Activated T-cell treated with anti-CD3 and anti-CD28 coated beads for 4 hours (primary cell): Measurements from ENCODE around the gene ERMP1.
"Not testable (repeated sequence)": the region's sequence is repeated elsewhere in the genome, so short reads cannot be mapped to it uniquely, and the experiment has no call there.

ENCODE experiments used
- DNase-seq: peaks from one replicate; pipeline ENCODE4 v3.0.0-alpha.2; 2020

Gene ERMP1

DNA sequence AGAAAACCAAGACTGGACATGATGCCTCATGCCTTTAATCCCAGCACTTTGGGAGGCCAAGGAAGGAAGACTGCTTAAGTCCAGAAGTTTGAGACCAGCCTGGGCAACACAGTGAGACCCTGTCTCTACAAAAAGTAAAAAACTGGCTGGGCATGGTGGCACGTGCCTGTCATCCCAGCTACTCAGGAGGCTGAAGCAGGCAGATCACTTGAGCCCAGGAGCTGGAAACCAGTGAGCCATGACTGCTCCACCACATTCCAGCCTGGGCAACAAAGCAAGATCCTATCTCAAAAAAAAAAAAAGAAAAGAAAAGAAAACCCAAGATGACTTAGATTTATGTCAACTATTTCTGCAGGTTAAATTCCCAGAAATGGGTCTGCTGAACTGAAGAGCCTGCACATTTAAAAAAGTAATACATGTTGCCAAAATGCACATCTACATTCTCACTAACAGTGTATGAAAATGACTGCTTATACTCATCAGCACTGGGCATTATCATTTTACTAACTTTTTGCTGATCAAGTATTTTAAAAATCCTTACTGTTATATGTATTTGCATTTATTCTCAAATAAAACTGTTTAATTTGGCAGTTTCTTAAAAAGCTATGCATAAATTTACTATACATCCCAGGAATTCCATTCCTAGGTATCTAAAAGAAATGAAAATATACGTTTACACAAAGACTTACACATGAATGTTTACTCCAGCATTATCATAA, 14.3 kb downstream of the ERMP1 start:
- DNase-seq: no peak

DNA sequence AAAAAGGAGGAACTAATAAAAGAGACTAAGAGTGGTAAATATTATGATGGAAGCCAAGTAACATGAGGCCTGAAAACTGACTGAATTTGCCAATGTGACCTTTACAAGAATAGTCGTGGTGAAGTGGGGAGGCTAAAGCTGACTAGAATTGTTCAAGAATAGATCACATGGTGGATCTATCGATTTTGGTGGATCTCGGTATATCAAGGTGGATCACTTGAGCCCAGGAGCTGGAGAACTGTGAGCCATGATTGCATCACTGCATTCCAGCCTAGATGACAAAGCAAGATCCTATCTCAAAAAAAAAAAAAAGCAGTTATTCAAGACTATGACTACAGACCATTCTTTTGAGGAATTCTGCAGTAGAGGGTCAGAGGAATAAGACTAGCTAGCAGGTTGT, 15.1 kb downstream of the ERMP1 start:
- DNase-seq: no peak

DNA sequence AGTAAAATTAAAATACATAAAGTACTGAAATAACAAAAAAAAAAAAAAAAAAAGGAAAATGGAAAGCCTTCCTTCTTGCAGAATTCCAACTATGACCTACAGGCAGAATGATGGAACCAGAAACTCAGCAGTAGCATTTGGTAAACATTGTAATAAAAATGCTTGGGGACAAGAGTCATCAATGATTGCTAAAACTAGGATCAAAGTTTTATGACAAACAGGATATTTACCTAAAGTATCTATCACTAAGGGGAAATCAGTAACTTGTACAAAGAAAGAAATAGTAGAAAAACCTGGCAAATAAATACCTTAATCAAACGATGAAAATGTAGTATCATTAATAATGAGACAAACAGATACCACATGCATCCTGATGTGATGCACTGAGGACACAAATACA, 17.5 kb downstream of the ERMP1 start:
- DNase-seq: no peak

DNA sequence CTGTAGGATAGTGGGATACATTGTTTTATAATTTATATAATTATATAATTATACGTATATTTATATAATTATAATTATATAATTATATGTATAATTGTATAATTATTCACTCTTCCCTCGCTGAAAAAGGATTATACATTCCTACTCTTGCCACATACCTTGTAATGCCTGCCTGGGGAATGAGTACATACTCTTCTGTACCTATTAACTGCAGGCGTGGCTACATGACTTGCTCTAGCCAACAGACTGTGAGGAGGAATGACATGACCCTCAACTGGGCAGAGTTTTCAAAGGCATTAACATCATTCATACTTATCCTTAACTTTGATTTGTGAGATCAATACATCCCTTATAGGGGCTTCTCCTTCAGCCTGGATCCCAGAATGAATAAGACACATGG, 19.1 kb downstream of the ERMP1 start:
- no peak for DNase-seq

DNA sequence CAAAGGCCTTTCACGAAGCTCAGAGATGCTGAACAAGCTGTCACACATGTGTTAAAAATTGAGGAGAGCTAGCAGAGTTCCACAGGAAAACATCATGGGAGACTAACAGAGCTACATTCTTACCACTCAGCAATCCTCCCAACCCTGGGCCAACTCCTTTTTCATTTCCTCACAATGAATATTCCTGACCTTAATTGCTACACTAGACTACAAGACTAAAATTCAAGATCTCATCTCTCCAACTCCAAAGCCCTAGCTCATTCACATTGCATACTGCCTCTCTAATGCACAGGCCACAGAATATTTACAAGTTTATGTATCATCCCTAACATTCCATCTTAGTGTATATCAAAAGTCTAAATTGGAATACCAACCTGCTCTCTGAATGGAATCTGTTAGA, 21.2 kb downstream of the ERMP1 start:
- DNase-seq: no peak

DNA sequence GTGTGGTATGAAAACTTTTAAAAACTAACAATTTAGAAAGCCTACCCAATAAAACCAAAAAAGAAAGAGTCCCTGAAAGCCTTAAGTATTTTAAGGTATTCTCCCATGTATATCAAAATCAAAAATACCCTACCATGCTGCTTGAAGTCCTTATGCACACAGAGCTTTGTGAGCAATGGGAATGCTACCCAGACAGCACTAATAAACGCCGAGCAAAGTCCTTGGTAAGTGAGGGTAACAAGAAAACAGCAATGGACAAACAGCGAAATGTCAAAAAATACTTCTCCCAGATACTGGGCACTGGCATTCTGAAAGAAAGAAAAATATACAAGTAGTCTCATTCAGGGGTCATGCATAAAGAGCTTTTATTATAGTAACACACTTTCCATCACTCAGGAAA, 27.4 kb downstream of the ERMP1 start:
- DNase-seq: no peak

DNA sequence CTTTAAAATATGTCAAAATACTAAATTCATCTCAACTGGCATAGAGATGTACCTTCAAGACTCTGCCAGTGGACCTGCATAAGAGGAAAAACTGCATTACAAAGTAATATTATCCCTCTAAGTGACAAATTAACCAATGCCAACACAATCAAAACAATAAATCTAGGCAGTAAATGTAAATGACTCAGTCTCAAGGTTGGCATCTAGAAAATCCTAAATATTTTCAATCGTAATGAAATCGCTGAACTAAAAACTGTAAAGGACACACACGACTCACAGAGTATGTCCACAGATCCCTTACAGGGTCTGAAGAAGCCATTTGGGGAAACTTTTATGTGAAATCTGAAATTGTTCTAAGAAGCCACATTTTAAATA, 31.2 kb downstream of the ERMP1 start:
- no peak for DNase-seq

DNA sequence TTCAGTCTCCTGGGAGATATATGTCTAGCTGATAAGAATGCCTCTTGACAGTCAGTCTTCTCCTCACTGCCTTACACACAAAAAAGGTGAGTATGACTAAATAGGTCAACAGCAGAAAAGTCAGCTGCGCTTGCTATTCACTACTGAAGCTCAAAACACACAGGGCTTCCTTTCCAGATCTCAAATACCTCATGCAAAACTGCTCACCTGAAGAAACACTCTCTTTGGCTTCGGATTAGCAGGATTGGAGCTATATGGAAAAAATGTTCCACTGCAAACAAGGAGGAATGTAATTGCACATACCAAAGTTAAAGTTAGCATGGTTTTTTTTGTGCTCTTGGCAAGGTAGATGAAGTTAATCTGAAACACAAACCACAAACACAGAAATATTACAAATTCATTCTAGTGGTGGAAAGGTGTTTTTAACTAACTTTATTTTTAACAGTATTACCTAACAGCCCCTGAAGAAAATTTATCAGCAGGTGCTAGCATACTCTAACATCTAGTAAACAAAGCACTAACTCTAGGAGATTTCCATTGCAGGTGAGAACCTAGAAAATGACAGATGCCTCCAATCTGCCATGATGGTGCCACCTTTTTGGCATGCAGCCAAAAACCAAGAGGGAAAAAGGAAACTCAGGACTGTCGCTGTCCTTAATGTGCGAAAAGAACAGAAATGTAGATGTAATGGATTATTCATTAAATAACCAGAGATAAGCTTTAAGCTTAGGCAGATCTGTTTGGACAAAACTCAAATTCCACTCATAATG, 31.8 kb downstream of the ERMP1 start:
- no peak for DNase-seq

DNA sequence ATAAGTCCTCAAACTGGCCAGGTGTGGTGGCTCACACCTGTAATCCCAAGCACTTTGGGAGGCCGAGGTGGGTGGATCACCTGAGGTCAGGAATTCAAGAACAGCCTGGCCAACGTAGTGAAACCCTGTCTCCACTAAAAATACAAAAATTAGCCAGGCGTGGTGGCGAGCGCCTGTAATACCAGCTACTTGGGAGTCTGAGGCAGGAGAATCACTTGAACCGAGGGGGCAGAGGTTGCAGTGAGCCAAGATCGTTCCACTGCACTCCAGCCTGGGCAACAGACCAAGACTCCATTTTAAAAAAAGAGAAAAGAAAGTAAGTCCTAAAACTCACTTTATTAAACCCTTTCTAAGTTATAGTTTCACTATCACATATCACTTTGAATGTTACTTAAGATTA, 32.5 kb downstream of the ERMP1 start:
- not testable (repeated sequence) for DNase-seq

DNA sequence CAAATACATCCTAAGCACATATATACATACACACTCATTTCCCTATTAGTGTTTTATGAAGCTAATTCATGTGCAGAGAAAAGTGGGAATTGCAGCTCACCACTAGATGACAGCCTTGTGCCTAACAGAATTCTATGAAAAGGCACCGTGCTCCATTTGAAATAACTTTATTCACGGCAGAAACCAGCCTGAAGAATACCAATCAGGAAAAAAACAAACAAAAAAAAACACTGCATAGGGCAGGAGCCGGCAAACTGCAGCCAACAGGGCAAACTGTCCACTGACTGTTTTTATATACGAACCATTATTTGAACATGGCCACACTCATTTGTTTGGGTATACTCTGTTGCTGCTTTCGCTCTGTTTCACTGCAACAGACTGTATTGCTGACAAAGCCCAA, 33.6 kb downstream of the ERMP1 start:
- no peak for DNase-seq

DNA sequence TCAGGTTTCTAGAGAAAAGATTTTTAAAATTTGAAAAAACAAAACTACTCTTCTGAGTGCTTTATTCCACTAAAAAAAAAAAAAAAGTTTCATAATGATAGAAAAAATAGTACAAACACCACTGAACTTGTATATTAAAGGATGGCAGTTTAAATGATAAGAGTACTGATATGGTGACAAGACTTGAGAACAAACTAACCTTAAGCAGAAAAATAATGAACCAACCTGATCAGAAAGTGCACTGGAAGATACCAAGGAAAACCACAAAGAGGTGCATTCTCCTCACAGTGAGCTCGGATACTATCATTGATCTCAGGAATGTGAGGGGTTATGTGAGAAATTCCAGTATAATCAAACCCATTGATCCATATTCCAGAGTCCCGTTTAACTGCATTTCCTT, 34.3 kb downstream of the ERMP1 start:
- DNase-seq: no peak

DNA sequence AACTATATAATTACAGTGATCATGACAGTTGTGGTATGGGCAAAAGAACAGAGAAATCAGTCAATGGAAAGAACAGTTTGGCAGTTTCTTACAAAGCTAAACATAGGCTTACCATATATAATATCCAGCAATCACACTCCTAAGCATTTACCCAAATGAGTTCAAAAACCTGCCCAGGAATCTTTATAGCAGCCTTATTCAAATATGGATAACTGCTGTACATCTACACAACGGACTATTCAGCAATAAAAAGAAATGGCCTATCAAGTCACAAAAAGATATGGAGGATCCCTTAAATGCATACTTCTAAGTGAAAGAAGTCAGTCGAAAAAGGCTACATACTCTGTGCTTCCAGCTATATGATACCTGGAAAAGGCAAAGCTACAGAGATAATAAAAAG, 36.6 kb downstream of the ERMP1 start:
- DNase-seq: no peak

DNA sequence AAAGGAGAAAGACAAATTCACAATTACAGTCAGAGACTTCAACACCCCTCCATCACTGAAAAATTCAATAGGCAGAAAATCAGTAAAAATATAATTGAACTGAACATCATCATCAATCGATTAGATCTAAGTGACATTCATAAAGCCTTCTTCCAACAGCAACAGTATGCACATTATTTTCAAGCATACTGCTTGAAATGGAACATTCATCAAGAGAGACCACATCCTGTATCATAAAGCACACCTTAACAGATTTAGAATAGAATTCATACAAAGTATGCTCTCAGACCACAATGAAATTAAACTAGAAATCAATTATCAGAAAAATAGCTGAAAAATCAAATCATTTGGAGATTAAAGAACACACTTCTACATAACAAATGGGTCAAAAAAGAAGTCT, 39.1 kb downstream of the ERMP1 start:
- DNase-seq: no peak

DNA sequence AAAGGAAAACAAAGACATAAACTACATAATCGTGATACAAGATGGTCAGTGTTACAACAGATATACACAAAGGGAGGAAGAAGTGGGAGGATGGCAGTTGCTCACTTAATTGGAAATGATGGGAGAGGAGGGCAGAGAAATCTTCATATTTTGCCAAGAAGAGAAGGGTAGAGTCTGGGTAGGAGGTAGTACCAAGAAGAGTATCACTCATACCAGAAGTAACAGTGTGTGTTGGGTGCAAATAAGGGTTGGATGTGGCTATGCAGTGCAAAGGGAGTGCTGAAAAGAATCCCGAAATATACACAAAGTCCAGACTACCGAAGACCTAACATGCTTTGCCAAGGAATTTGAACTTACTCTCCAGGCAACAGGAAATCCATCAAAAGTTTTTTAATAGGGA, 41.0 kb downstream of the ERMP1 start:
- DNase-seq: no peak

DNA sequence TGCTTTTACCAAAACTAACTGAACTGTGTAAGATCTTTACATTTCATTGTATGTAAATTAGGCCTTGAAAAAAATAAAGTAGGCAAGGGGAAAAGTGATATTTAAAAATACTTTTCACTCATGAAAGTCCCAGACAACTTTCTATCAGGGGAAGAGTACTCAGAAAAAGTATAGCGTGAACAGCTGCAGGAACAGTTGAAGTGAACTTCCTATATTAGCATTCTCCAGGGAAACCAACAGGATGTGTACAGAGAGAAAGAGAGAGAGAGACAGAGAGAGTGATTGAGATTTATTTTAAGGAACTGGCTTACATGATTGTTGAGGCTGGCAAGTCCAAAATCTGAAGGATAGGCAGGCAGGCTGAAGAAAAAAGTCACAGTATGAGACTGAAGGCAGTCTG, 42.0 kb downstream of the ERMP1 start:
- no peak for DNase-seq

DNA sequence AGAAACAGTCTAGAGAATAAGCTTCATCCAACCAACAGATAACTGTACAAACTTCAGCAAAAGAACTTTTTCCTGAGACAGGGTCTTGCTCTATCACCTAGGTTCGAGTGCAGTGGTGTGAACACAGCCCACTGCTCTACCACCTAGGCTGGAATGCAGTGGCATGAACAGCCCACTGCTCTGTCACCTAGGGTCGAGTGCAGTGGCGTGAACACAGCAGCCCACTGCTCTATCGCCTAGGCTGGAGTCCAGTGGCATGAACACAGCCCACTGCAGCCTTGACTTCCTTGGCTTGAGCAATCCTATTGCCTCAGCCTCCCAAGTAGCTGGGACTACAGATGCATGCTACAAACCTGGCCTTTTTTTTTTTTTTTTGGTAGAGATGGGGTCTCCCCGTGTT, 43.4 kb downstream of the ERMP1 start:
- DNase-seq: no peak

DNA sequence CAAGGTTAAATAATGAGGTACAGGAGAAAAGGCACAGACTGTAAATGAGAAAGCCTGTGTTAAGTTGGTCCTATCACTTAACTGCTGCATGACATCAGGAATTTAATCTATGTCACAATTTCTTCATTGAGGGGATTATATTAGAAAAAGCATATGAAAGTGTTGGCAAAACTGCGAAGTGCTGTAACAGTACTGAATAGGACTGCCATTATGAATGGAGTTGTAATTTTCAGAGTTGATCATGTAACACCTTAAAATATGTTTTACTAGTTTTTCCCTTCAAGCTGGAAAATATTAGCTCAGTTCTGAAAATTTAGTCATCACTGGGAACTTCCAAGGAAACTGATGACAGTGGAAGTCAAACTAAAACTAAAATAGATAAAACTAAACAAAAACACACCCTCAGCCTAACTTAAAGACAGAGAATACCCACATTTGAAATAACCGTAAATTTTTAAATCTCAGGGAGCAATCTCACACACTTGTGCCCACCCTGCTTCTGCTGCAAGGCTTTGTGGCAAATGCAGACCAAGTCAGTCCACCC, 45.1 kb downstream of the ERMP1 start:
- DNase-seq: no peak

DNA sequence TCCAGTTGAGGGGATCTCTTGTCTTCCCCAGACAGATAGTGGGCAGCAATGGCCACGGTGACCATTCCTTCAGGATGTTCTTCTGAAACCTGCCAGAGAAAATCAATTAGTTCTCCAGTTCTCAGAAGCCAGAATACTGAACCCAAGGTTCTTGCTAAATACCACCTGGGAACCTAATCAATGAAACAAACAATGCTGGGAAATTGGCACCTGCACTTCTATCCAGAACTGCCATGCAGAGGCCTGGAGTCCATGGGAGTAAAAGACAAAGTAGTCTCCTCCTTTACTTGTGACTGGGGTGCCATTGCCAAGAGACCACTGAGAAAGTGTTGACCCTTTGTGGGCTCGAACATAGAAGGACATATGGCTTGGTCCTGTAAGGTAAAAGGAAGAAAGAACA, 45.7 kb downstream of the ERMP1 start:
- no peak for DNase-seq

DNA sequence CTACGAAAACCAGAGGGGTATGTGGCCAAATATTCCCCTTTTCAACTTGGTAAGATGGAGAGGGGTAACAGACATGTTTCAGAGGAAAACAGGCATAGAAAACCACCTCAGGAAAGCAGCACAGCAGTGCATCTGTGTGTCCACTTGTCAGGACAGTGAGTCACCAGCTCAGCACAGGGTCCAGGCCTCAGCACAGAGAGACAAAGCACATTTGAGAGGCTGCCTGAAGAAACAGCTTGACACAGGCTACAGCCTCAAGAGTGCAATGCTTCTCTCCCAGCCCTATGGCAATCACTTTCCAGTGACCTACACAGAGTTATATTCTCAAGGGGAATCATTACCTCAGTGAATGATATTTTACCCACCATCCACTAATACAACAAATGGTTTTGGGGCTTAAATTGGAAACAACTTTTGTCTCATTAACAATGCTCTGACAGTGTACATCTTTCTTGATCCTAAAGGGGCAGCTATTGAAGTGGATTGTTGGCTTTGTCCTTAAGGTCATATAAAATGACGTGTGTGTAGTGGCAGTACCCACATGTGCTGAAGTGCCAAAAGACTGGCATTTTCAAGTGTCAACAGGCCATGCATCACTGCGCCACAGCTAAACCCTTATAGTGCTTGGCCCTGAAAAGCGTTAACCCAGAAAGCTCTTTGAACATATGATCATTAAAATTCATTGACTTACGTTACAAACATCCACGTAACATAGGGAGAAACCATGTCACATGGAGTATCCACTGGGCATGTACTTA, 46.4 kb downstream of the ERMP1 start:
- no peak for DNase-seq

DNA sequence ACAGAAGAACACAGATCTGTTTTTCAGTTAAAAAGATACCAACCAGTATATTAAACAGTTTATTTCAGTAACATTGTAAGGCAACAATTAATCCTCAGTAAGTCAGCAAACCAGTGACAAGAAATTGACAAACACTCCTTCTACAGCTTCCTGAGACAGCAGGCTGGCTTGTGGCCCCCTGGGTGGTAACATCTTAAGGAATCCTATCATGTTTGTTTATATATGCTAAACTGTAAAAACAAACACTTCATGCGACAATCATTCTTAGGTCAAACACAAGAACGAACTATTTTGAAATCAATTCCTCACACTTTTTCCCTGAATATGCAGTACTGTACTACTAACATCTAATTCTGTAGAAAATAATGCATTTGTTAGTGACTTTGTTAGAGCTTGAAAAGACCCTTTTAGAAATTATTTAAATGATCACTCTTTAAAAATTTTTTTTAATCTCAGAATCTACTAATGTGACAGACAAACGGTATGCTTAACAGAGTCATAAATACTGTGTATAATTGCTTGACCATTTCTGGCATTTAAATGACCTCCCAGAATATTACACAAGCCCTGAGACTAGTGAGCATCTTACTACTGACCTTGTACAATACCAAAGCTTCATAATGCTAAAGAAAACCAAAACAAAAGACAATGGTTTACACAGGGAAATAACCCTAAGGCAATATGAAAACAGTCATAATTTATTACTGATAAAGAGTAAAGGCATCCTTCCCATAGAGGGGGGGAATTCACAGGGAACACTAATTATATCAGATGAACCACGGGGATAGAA, 48.2 kb downstream of the ERMP1 start:
- DNase-seq: no peak

DNA sequence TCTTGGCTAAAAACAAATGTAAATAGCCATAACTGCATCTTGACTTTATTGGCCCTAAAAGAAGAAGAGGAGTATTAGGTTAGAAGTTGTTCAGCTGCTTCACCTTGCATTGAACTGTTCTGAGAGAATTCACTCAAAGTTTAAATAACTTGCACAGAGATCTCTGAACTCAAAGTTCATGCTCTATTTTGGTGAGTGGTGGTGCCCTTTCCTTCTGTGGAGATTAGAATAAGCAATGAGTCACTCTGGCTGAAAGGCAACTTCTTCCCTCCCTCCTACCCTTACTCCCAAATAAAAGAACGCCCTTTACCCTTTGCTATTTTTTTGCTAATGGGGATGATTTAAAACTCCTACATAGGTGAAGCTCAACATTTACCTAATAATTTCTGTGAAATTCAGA, 48.9 kb downstream of the ERMP1 start:
- no peak for DNase-seq

DNA sequence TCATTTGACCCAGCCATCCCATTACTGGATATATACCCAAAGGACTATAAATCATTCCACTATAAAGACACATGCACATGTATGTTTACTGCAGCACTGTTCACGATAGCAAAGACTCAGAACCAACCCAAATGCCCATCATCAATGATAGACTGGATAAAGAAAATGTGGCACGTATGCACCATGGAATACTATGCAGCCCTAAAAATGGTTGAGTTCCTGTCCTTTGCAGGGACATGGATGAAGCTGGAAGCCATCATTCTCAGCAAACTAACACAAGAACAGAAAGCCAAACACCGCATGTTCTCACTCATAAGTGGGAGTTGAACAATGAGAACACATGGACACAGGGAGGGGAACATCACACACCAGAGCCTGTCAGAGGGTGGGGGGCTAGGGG, 49.5 kb downstream of the ERMP1 start:
- DNase-seq: not testable (repeated sequence)

DNA sequence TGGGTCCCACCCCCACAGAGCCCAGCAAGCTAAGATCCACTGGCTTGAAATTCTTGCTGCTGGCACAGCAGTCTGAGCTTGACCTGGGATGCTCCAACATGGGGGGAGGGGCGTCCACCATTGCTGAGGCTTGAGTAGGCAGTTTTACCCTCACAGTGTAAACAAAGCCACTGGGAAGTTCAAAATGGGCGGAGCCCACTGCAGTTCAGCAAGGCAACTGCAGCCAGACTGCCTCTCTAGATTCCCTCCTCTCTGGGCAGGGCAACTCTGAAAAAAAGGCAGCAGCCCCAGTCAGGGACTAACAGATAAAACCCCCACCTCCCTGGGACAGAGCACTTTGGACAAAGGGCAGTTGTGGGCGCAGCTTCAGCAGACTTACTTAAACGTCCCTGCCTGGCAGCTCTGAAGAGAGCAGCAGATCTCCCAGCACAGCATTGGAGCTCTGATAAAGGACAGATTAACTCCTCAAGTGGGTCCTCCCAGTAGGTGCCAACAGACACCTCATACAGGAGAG, 53.2 kb downstream of the ERMP1 start:
- not testable (repeated sequence) for DNase-seq
